Common myeloid progenitor, CD34-positive (primary cell): ENCODE data around the gene BBX.

ENCODE experiments used
- CTCF ChIA-PET: fragments of 350-600 bp; sonication (Branson Sonifier 250); formaldehyde crosslinking; loops from one replicate; lab custom pipeline; 2021; ENCODE audit warnings: antibody characterized with exemption; lab: Charles Lee
- POLR2A ChIA-PET: fragments of 350-600 bp; sonication (Branson Sonifier 250); formaldehyde crosslinking; loops from one replicate; lab custom pipeline; 2021; ENCODE audit warnings: antibody characterized with exemption; lab: Charles Lee
- DNase-seq, 3 donors: peaks; one replicate each; pipeline versions ENCODE4 v3.0.0 to v3.0.0-alpha.2; 2013
- H3K27ac ChIP-seq, 2 experiments: 1 replicate in 1 of 2; 2 replicates in 1 of 2; pipeline ENCODE4 v1.7.0; 2013; ENCODE audit warnings: inconsistent platforms in 2 of 2, low read length in 2 of 2, mild to moderate bottlenecking in 2 of 2, low read depth in 1 of 2, moderate library complexity in 1 of 2; ENCODE audit not compliant: severe bottlenecking in 2 of 2, insufficient read depth in 1 of 2, poor library complexity in 1 of 2
- H3K27me3 ChIP-seq, 5 experiments: replicated peaks in 2 of 5; 1 replicate in 3 of 5; 2 replicates in 2 of 5; pipeline versions ENCODE4 v1.6.1 to v1.7.0; 2013; ENCODE audit warnings: low read length in 4 of 5, mild to moderate bottlenecking in 2 of 5, moderate library complexity in 2 of 5, inconsistent platforms in 1 of 5; ENCODE audit not compliant: insufficient read depth in 5 of 5, control insufficient read depth in 4 of 5
- H3K36me3 ChIP-seq, 4 experiments: 1 replicate in 2 of 4; 2 replicates in 2 of 4; pipeline versions ENCODE4 v1.6.1 to v1.7.0; 2013; ENCODE audit warnings: low read length in 3 of 4, control low read depth in 1 of 4, mild to moderate bottlenecking in 1 of 4; ENCODE audit not compliant: control insufficient read depth in 4 of 4, insufficient read depth in 4 of 4
- H3K4me1 ChIP-seq, 4 experiments: 1 replicate in 3 of 4; 2 replicates in 1 of 4; pipeline versions ENCODE4 v1.6.1 to v1.7.1; 2013; ENCODE audit warnings: low read length in 3 of 4, mild to moderate bottlenecking in 3 of 4, control low read depth in 1 of 4, inconsistent platforms in 1 of 4, moderate library complexity in 1 of 4; ENCODE audit not compliant: control insufficient read depth in 4 of 4, insufficient read depth in 4 of 4; ENCODE audit errors: control extremely low read depth in 1 of 4
- H3K4me3 ChIP-seq, 7 experiments: 1 replicate in 4 of 7; 2 replicates in 3 of 7; pipeline versions ENCODE4 v1.5.1 to v1.7.0; 2013; ENCODE audit warnings: mild to moderate bottlenecking in 7 of 7, low read length in 6 of 7, moderate library complexity in 6 of 7, inconsistent platforms in 2 of 7, low read depth in 2 of 7, control low read depth in 1 of 7; ENCODE audit not compliant: insufficient read depth in 4 of 7, control insufficient read depth in 1 of 7; ENCODE audit errors: extremely low read depth in 1 of 7
- H3K9me3 ChIP-seq, 5 experiments: 1 replicate in 4 of 5; 2 replicates in 1 of 5; pipeline versions ENCODE4 v1.6.1 to v1.7.1; 2013; ENCODE audit warnings: low read length in 4 of 5, mild to moderate bottlenecking in 2 of 5, inconsistent platforms in 1 of 5, low read depth in 1 of 5, moderate library complexity in 1 of 5; ENCODE audit not compliant: control insufficient read depth in 4 of 5, insufficient read depth in 2 of 5; ENCODE audit errors: control extremely low read depth in 1 of 5
- WGBS: methylation state at CpG from one replicate; pipeline ENCODE4 v1.1.5; 2013; ENCODE audit not compliant: insufficient coverage; 5-methylcytosine and 5-hydroxymethylcytosine counted together

The BBX gene

DNA sequence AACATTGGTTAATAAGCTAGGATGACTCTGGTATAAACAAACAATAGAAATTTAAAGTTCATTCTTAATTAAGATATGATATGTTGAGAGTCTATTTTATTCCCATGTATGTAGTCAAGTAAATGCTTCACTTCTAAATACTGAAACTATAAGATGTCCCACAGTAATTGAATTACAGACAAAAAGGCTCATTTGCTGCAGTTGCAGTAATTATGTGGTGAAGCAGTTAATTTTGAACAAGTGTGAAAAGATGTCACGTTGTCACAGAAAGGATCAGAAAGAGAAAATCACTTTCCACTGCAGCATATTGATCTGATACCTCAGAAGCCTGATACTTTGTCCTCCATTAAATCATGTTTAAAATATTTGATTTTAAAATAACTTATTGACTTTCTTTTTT, 159.8 kb downstream of the BBX start:
- Histone ChIP-seq H3K27ac (no peak overlapping the region), H3K9me3 (no peaks in the 10 kb centered on the region), H3K4me3 (no peak overlapping the region), H3K36me3 (no peaks in the 10 kb centered on the region), H3K4me1 (peaks cover 0 to 12% (median 9%) of the 10 kb centered on the region in 4 experiments), H3K27me3 (no peaks in the 10 kb centered on the region)
- WGBS = no CpG with 5 or more reads among the region's 1 CpG
- ChIA-PET POLR2A (no interaction called here), CTCF (interaction anchor here (2.0 to 11.1 kb wide), 4 partner anchors 6 to 70 kb away, joined by 5 to 143 read pairs (median 35); no protein-coding TSS in a partner anchor)
- DNase-seq = no peak

DNA sequence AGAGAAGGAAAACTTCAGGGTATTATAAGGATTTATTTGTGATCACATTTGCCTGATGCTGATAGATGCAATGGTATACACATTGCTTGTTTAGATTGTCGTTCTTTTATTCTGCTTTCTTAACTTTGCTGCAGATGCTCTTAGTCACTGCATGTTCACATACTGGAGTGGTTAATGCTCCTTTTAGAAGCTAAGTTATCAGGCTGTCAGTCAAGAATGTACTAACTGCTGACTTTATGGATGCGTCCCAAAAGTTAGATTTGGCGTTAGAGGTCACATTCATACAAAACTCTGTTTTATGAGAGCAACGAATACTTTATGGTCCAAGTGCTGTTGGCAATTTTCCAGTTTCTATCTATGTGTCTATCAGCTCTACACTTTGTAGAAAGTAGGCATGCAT, 160.7 kb downstream of the BBX start:
- H3K9me3 ChIP-seq = no peaks in the 10 kb centered on the region
- peak in 1 of 3 donors; percentile 8 for DNase-seq
- POLR2A ChIA-PET = no interaction called here
- no peaks in the 10 kb centered on the region for H3K27me3 ChIP-seq
- no peak overlapping the region for H3K27ac ChIP-seq
- H3K4me3 ChIP-seq = no peak overlapping the region
- CTCF ChIA-PET = interaction anchor here (0.9 to 11.1 kb wide), 3 partner anchors 7 to 91 kb away, joined by 3 to 143 read pairs (median 64); no protein-coding TSS in a partner anchor
- H3K36me3 ChIP-seq = no peaks in the 10 kb centered on the region
- WGBS = 96% methylated on average over 3 of the region's 4 CpGs
- peaks cover 0 to 12% (median 9%) of the 10 kb centered on the region in 4 experiments for H3K4me1 ChIP-seq

GRCh38 chr3:107684431-107684925, 161.7 kb downstream of the BBX start:
- Histone ChIP-seq H3K27me3 (no peaks in the 10 kb centered on the region), H3K27ac (no peak overlapping the region), H3K36me3 (no peaks in the 10 kb centered on the region), H3K9me3 (no peaks in the 10 kb centered on the region), H3K4me1 (peaks cover 0 to 12% (median 9%) of the 10 kb centered on the region in 4 experiments), H3K4me3 (no peak overlapping the region)
- ChIA-PET CTCF (interaction anchor here (1.6 to 11.1 kb wide), 3 partner anchors 8 to 57 kb away, joined by 3 to 143 read pairs (median 64); no protein-coding TSS in a partner anchor), POLR2A (no interaction called here)
- peak; percentile 27 to 54 (median 36) for DNase-seq
- WGBS = 54% methylated on average over 2 of the region's 5 CpGs

GRCh38 chr3:107685383-107685782, 162.6 kb downstream of the BBX start:
- Histone ChIP-seq H3K36me3 (no peaks in the 10 kb centered on the region), H3K27ac (no peak overlapping the region), H3K4me3 (no peak overlapping the region), H3K4me1 (peaks cover 0 to 6% (median 5%) of the 10 kb centered on the region in 4 experiments), H3K9me3 (no peaks in the 10 kb centered on the region), H3K27me3 (no peaks in the 10 kb centered on the region)
- no peak for DNase-seq
- ChIA-PET POLR2A (no interaction called here), CTCF (interaction anchor here (1.6 to 11.1 kb wide), 3 partner anchors 9 to 56 kb away, joined by 3 to 143 read pairs (median 64); no protein-coding TSS in a partner anchor)
- WGBS = 100% methylated on average over 2 of the region's 2 CpGs

- Histone ChIP-seq H3K4me1 (peaks cover 0 to 6% (median 5%) of the 10 kb centered on the region in 4 experiments), H3K27ac (no peak overlapping the region), H3K4me3 (no peak overlapping the region), H3K27me3 (no peaks in the 10 kb centered on the region), H3K36me3 (no peaks in the 10 kb centered on the region), H3K9me3 (no peaks in the 10 kb centered on the region)
- CTCF ChIA-PET = interaction anchor here (1.0 to 9.0 kb wide), 4 partner anchors 11 to 55 kb away, joined by 3 to 64 read pairs (median 4); no protein-coding TSS in a partner anchor
- DNase-seq = peak in 1 of 3 donors; percentile 8
- POLR2A ChIA-PET = no interaction called here
- 100% methylated on average over 1 of the region's 5 CpGs for WGBS
Observed at GRCh38 chr3:107687056-107687581, 164.4 kb downstream of the BBX start.

GRCh38 chr3:107689355-107689754, 166.6 kb downstream of the BBX start:
- 88% methylated on average over 3 of the region's 6 CpGs for WGBS
- ChIA-PET CTCF (interaction anchor here (0.8 to 9.0 kb wide), 16 partner anchors 9 to 131 kb away, joined by 3 to 64 read pairs (median 4); no protein-coding TSS in a partner anchor), POLR2A (no interaction called here)
- Histone ChIP-seq H3K9me3 (no peaks in the 10 kb centered on the region), H3K36me3 (no peaks in the 10 kb centered on the region), H3K27ac (no peak overlapping the region), H3K27me3 (no peaks in the 10 kb centered on the region), H3K4me3 (no peak overlapping the region), H3K4me1 (peaks cover 0 to 4% (median 4%) of the 10 kb centered on the region in 4 experiments)
- no peak for DNase-seq
